HepG2 (cell line): ENCODE measurements around the gene LRRC42. TPM values are rescaled to one million over a fixed set of nuclear protein-coding genes. Genes with fewer than 3 reads are reported as not detected.

Experiments
- DPF2 ChIP-seq: sonication (generic); formaldehyde crosslinking; IDR thresholded peaks from 2 replicates; pipeline ENCODE4 v1.4.0; 2020; ENCODE audit warnings: mild to moderate bottlenecking, low read depth, missing genetic modification reagents, borderline replicate concordance
- ZNF331 ChIP-seq: sonication (generic); formaldehyde crosslinking; IDR thresholded peaks from 2 replicates; pipeline ENCODE4 v1.4.0; 2020; ENCODE audit warnings: missing genetic modification reagents
- ZNF781 ChIP-seq: sonication (generic); formaldehyde crosslinking; IDR thresholded peaks from 2 replicates; pipeline ENCODE4 v1.5.1; 2020; ENCODE audit warnings: borderline replicate concordance, mild to moderate bottlenecking, missing genetic modification reagents; ENCODE audit errors: not compliant biosample characterization
- polyA plus RNA-seq, 8 experiments: library from polyadenylated mRNA; depleted of rRNA in 3 of 8; stranded (reverse) in 7 of 8; unstranded in 1 of 8; fragments of >200 nt; fragmentation: Illumina TruSeq in 4 of 8; extraction: Trizol in 4 of 8; gene quantifications; 2 replicates each; pipeline versions ENCODE4 v1.2.1 to v1.2.3, GENCODE V29; 2011 to 2016; ENCODE audit warnings: low read depth in 4 of 8, missing spikeins in 1 of 8, mixed read lengths in 1 of 8; ENCODE audit not compliant: insufficient read depth in 1 of 8
- total RNA-seq, 5 experiments: library from RNA; depleted of rRNA; stranded (reverse); fragments of >200 nt; fragmentation: Illumina TruSeq; extraction: Trizol; gene quantifications; 2 replicates each; pipeline ENCODE4 v1.2.3, GENCODE V29; 2016; ENCODE audit warnings: low read depth in 1 of 5
- TF ChIP-seq, protein P1 (sequence below): sonication (generic); formaldehyde crosslinking; IDR thresholded peaks from 2 replicates; pipeline ENCODE4 v1.5.0; 2020; ENCODE audit warnings: missing genetic modification reagents, mild to moderate bottlenecking, borderline replicate concordance
- TF ChIP-seq, protein P2 (sequence below): sonication (generic); formaldehyde crosslinking; IDR thresholded peaks from 2 replicates; pipeline ENCODE4 v1.5.0; 2020; ENCODE audit warnings: mild to moderate bottlenecking, missing genetic modification reagents, borderline replicate concordance
- TF ChIP-seq, protein P3 (sequence below): sonication (generic); formaldehyde crosslinking; IDR thresholded peaks from 2 replicates; pipeline ENCODE4 v1.9.0; 2021; ENCODE audit warnings: missing genetic modification reagents, borderline replicate concordance
- TF ChIP-seq, protein P4 (sequence below): IDR thresholded peaks from 2 replicates; pipeline ENCODE4 v1.6.1; 2016; ENCODE audit warnings: low read depth
- TF ChIP-seq, protein P5 (sequence below): sonication (generic); formaldehyde crosslinking; IDR thresholded peaks from 2 replicates; pipeline ENCODE4 v1.8.1; 2023; ENCODE audit warnings: mild to moderate bottlenecking, missing genetic modification reagents
- TF ChIP-seq, protein P6 (sequence below): sonication (generic); formaldehyde crosslinking; IDR thresholded peaks from 2 replicates; pipeline ENCODE4 v1.9.0; 2021; ENCODE audit warnings: missing genetic modification reagents, borderline replicate concordance

The LRRC42 gene
- total and polyA plus RNA-seq, 2 of the 13 experiments (the other 11 are each of a cell fraction or from before 2014, with no cell fraction given), result 30.6 to 43.6 TPM

DNA sequence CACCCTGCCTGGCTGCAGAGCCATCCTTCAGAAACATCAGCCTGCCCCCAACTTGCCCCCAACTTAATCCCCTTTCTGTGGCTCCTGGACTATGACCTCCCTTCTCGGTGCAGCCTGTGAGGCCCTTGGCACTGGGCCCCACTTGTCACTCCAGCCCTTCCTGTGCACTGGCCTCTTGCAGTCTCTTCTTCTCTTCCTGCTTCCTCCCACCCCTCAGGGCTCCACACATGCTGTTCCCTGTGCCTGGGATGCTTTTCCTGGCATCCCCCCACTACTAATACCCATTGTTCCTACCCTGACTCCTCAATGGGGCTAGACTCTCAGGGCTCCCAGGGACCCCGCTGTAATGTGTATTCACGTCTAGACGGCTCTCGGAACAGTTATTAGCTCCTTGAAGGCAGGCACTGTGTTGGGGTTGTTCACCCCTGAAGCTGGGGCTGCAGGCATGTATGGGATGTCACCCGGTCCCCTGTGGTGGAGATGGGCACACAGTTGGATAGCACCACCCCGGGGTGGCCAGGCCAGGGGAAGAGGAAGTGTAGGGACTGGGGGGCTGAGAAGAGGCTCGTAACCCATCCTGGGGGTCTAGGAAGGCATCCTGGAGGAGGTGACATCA lies 67.4 kb downstream of the LRRC42 start (continued):
- TF ChIP-seq, protein P1, sequence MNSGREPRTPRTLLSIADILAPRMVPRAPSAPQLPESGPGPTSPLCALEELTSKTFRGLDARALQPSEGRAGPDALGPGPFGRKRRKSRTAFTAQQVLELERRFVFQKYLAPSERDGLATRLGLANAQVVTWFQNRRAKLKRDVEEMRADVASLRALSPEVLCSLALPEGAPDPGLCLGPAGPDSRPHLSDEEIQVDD (CRISPR knock-in tag), result no peak
- TF ChIP-seq ZNF331 (CRISPR knock-in tag) (no peak), ZNF781 (CRISPR knock-in tag) (no peak), DPF2 (CRISPR knock-in tag) (peak; percentile 9; the same call in 1 of the 2 replicates)
- TF ChIP-seq, protein P2, sequence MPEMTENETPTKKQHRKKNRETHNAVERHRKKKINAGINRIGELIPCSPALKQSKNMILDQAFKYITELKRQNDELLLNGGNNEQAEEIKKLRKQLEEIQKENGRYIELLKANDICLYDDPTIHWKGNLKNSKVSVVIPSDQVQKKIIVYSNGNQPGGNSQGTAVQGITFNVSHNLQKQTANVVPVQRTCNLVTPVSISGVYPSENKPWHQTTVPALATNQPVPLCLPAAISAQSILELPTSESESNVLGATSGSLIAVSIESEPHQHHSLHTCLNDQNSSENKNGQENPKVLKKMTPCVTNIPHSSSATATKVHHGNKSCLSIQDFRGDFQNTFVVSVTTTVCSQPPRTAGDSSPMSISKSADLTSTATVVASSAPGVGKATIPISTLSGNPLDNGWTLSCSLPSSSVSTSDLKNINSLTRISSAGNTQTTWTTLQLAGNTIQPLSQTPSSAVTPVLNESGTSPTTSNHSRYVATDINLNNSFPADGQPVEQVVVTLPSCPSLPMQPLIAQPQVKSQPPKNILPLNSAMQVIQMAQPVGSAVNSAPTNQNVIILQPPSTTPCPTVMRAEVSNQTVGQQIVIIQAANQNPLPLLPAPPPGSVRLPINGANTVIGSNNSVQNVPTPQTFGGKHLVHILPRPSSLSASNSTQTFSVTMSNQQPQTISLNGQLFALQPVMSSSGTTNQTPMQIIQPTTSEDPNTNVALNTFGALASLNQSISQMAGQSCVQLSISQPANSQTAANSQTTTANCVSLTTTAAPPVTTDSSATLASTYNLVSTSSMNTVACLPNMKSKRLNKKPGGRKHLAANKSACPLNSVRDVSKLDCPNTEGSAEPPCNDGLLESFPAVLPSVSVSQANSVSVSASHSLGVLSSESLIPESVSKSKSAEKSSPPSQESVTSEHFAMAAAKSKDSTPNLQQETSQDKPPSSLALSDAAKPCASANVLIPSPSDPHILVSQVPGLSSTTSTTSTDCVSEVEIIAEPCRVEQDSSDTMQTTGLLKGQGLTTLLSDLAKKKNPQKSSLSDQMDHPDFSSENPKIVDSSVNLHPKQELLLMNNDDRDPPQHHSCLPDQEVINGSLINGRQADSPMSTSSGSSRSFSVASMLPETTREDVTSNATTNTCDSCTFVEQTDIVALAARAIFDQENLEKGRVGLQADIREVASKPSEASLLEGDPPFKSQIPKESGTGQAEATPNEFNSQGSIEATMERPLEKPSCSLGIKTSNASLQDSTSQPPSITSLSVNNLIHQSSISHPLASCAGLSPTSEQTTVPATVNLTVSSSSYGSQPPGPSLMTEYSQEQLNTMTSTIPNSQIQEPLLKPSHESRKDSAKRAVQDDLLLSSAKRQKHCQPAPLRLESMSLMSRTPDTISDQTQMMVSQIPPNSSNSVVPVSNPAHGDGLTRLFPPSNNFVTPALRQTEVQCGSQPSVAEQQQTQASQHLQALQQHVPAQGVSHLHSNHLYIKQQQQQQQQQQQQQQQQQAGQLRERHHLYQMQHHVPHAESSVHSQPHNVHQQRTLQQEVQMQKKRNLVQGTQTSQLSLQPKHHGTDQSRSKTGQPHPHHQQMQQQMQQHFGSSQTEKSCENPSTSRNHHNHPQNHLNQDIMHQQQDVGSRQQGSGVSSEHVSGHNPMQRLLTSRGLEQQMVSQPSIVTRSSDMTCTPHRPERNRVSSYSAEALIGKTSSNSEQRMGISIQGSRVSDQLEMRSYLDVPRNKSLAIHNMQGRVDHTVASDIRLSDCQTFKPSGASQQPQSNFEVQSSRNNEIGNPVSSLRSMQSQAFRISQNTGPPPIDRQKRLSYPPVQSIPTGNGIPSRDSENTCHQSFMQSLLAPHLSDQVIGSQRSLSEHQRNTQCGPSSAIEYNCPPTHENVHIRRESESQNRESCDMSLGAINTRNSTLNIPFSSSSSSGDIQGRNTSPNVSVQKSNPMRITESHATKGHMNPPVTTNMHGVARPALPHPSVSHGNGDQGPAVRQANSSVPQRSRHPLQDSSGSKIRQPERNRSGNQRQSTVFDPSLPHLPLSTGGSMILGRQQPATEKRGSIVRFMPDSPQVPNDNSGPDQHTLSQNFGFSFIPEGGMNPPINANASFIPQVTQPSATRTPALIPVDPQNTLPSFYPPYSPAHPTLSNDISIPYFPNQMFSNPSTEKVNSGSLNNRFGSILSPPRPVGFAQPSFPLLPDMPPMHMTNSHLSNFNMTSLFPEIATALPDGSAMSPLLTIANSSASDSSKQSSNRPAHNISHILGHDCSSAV (CRISPR knock-in tag), result no peak
- TF ChIP-seq, protein P3, sequence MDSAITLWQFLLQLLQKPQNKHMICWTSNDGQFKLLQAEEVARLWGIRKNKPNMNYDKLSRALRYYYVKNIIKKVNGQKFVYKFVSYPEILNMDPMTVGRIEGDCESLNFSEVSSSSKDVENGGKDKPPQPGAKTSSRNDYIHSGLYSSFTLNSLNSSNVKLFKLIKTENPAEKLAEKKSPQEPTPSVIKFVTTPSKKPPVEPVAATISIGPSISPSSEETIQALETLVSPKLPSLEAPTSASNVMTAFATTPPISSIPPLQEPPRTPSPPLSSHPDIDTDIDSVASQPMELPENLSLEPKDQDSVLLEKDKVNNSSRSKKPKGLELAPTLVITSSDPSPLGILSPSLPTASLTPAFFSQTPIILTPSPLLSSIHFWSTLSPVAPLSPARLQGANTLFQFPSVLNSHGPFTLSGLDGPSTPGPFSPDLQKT (CRISPR knock-in tag), result no peak
- TF ChIP-seq, protein P4, sequence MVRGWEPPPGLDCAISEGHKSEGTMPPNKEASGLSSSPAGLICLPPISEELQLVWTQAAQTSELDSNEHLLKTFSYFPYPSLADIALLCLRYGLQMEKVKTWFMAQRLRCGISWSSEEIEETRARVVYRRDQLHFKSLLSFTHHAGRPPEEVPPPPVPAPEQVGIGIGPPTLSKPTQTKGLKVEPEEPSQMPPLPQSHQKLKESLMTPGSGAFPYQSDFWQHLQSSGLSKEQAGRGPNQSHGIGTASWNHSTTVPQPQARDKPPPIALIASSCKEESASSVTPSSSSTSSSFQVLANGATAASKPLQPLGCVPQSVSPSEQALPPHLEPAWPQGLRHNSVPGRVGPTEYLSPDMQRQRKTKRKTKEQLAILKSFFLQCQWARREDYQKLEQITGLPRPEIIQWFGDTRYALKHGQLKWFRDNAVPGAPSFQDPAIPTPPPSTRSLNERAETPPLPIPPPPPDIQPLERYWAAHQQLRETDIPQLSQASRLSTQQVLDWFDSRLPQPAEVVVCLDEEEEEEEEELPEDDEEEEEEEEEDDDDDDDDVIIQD (CRISPR knock-in tag), result no peak
- TF ChIP-seq, protein P5, sequence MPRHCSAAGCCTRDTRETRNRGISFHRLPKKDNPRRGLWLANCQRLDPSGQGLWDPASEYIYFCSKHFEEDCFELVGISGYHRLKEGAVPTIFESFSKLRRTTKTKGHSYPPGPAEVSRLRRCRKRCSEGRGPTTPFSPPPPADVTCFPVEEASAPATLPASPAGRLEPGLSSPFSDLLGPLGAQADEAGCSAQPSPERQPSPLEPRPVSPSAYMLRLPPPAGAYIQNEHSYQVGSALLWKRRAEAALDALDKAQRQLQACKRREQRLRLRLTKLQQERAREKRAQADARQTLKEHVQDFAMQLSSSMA (CRISPR knock-in tag), result no peak
- TF ChIP-seq, protein P6, sequence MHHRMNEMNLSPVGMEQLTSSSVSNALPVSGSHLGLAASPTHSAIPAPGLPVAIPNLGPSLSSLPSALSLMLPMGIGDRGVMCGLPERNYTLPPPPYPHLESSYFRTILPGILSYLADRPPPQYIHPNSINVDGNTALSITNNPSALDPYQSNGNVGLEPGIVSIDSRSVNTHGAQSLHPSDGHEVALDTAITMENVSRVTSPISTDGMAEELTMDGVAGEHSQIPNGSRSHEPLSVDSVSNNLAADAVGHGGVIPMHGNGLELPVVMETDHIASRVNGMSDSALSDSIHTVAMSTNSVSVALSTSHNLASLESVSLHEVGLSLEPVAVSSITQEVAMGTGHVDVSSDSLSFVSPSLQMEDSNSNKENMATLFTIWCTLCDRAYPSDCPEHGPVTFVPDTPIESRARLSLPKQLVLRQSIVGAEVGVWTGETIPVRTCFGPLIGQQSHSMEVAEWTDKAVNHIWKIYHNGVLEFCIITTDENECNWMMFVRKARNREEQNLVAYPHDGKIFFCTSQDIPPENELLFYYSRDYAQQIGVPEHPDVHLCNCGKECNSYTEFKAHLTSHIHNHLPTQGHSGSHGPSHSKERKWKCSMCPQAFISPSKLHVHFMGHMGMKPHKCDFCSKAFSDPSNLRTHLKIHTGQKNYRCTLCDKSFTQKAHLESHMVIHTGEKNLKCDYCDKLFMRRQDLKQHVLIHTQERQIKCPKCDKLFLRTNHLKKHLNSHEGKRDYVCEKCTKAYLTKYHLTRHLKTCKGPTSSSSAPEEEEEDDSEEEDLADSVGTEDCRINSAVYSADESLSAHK (CRISPR knock-in tag), result no peak
